HG02798 (cell line): ENCODE measurements around the gene TEX52.

ENCODE experiments used
- ATAC-seq: cut with Tn5 transposase; IDR thresholded peaks from one replicate; pipeline ENCODE4 v1.9.1; 2021; ENCODE audit warnings: mild to moderate bottlenecking; ENCODE audit not compliant: unreplicated experiment, poor library complexity

Gene TEX52

GRCh38 chr12:2801044-2801783 lies 55.6 kb downstream of the TEX52 start:
- ATAC-seq: no peak

- ATAC-seq: no peak
Measured at GRCh38 chr12:2800046-2800570, 56.7 kb downstream of the TEX52 start.
